Fibroblast of skin of back (primary cell): ENCODE measurements around the gene AFF1.

Experiments used
- DNase-seq: peaks from one replicate; pipeline ENCODE4 v3.0.0-alpha.2; 2013

AFF1 gene

DNA sequence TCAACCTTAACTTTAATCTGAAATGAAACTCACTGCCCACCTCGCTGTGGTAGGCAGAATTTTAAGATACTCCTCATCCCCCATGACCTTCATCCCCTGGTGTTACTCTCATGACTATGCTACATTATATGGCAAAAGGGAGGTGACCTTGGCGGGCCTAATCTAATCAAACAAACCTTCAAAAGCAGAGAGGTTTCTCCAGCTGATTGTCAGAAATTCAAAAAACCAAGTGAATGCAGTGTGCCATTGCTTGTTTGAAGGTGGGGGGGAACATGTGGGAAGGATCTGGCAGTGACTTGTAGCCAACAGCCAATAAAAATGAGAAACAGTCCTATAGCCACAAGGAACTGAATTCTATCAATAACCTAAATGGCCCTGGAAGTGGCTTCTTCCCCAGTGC is 237.1 kb downstream of the AFF1 start:
- DNase-seq = no peak

DNA sequence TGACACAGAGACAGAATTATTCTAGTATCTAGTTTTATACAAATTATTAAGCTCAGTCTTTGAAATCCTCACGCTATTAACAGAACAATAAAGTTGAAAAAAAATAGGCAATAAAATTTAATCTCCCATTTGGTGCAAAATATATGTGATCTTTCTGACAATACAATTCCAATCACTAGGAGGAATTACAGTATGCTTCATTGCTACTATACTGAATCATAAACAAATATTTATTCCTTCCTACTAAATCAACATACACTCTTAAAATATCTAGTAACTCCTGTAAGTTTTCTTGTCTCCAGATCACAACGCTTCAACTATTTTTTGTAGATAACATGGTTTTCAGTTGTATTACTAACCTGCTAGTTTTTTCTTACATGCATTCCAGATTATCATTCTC is 239.9 kb downstream of the AFF1 start:
- DNase-seq = no peak

DNA sequence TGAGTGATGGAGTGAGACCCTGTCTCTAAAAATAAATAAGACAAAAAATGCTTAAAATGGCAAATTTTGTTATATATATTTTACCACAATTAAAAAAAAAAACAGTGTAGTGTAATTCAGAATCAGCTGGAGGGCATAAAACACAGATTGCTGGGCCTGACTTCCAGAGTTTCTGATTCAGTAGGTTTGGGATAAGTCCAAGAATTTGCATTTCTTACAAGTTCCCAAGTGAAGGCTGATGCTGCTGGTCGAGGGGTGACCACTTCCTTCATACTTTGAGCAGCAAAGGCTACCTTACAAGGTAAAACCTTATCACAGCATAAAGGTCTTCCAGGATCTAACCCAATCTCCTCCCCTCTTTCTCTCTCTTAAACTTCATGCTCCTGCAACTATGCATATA is 244.9 kb downstream of the AFF1 start:
- no peak for DNase-seq

DNA sequence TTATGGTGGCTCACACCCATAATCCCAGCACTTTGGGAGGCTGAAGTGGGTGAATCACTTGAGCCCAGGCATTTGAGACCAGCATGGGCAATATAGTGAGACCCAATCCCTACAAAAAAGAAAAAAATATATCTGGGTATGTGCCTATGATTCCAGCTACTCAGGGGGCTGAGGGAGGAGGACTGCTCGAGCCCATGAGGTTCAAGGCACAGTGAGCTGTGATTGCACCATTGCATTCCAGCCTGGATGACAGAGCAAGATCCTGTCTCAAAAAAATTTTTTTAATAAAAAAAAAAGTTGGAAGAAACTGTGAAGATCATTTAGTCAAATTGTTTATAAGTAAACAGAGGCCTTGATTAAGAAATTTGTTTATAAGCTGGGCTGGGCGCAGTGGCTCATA is 246.0 kb downstream of the AFF1 start:
- DNase-seq = no peak

DNA sequence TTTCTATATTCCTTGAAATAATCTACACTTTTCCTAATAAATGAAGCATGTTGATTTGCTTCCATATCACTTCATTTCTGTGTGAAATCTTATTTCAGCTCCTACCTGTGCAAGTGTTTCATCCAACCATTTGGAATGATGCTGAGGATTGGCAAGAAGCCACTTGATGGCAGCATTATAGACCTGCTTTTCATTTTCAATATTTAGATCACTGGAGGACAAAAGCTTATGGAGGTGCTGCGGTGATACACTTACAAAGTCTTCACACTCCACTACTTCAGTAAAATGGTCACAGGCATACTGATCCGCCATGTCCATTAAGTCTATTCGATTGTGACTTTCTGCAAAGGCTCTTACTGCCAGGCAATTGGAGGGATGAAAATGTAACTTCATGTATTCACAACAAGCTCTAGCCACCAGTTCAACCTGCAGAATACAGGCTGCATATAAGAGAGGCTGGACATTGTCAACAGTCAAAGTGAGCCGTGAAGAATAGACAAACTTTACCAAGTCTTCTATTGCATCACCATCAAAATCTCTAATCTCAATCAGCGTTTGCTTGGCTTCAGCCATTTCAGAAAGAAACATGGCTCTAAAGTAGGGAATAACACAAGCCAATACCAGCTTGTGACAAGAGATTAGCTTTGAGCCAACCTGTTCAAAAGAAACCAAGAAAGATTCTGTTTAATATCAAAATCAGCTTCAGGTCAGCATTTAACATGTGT is 250.5 kb downstream of the AFF1 start:
- no peak for DNase-seq

DNA sequence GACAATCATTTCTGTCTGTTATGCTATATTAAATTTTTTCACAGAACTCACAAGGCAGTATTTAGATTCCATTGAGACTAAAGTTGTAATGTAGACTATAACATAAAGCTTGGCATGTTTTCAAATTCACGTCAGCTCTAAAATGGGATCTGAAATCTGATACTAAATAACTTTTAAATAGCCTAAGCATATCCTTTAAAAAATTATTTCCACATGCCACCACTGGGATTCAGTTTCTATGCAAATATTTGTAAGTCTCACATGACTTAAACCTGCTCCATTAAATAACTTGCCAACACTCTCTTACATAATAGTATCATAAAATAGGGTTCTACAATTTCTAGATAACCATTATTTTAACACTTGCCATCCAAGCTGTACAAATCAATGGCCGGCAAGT is 253.2 kb downstream of the AFF1 start:
- DNase-seq = peak; percentile 63

DNA sequence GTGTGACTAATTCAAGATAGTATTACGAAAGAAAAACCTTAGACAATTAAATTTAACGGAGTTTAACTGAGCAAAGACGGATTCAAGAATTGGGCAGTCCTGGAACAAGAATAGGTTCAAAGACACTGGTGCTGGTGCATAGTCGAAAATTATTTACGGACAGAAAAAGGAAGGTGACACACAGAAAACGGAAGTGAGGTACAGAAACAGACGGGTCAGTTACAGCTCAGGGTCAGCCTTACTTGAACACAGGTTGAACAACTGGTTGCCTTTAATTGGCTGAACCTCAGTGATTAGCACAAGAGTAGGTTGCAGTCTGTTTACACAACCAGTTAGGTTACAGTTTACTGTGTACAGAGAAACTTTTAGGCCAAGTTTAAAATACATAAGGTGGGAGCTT is 254.1 kb downstream of the AFF1 start:
- DNase-seq = no peak
